Upper lobe of left lung (tissue), 4 donors: ENCODE measurements around the gene C2.

Experiments used
- POLR2A ChIP-seq, 4 donors: fragments of 450-650 bp; IDR thresholded peaks; one replicate each; pipeline ENCODE4 v1.5.1; 2016 to 2017; ENCODE audit warnings: antibody characterized with exemption in 4 of 4, mild to moderate bottlenecking in 2 of 4
- POLR2AphosphoS5 ChIP-seq, 2 donors: sonication (generic); formaldehyde crosslinking; IDR thresholded peaks; one replicate each; pipeline ENCODE4 v1.5.1; 2017; ENCODE audit warnings: antibody characterized with exemption in 2 of 2
- TF ChIP-seq, protein P1 (sequence below), 6 experiments: fragments of 450-650 bp in 4 of 6; fragments of 200-600 bp in 2 of 6; sonication (generic) in 2 of 6; IDR thresholded peaks; one replicate each; pipeline ENCODE4 v1.5.1; 2016 to 2019; ENCODE audit warnings: antibody characterized with exemption in 6 of 6

DNA sequence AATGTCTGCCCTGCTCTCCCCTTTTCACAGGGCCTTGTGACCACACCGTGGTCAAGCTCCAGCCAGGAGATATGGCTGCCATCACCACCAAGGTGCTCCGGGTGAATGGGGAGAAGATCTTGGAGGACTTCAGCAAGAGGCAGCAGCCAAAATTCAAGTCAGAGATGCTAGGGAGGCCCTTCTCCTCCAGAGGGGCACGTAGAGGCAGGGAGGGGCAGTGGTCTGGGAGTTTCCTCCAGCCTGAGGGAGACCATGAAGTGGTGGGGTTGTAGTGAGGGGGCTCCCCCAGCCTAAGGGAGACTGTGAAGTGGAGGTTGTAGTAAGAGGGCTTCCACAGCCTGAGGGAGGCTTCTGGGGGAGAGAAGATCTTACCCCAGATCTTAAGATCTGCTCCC, 40.4 kb downstream of the C2 start:
- TF ChIP-seq POLR2AphosphoS5 (IDR thresholded peaks at IDR 0.05) (no peak), POLR2A (IDR thresholded peaks at IDR 0.05) (no peak)
- TF ChIP-seq, protein P1, sequence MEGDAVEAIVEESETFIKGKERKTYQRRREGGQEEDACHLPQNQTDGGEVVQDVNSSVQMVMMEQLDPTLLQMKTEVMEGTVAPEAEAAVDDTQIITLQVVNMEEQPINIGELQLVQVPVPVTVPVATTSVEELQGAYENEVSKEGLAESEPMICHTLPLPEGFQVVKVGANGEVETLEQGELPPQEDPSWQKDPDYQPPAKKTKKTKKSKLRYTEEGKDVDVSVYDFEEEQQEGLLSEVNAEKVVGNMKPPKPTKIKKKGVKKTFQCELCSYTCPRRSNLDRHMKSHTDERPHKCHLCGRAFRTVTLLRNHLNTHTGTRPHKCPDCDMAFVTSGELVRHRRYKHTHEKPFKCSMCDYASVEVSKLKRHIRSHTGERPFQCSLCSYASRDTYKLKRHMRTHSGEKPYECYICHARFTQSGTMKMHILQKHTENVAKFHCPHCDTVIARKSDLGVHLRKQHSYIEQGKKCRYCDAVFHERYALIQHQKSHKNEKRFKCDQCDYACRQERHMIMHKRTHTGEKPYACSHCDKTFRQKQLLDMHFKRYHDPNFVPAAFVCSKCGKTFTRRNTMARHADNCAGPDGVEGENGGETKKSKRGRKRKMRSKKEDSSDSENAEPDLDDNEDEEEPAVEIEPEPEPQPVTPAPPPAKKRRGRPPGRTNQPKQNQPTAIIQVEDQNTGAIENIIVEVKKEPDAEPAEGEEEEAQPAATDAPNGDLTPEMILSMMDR (IDR thresholded peaks at IDR 0.05): no peak
